ENCODE measurements around the gene GGT6.
"Not testable (repeated sequence)": the region's sequence is repeated elsewhere in the genome, so short reads cannot be mapped to it uniquely, and the experiment has no call there.

Gene GGT6

GRCh38 chr17:4591529-4591928 lies 31.2 kb upstream of the GGT6 start:
- Histone ChIP-seq H3K36me3 (ENCODE audit: control insufficient read depth, insufficient read depth, low read length) (no peaks in the 10 kb centered on the region), H3K27ac (ENCODE audit: low read depth, low read length) (no peak overlapping the region), H3K9ac (ENCODE audit: low read length) (no peak overlapping the region), H3K4me3 (ENCODE audit: low read depth, low read length) (no peak overlapping the region), H3K27me3 (ENCODE audit: control insufficient read depth, insufficient read depth, low read length) (peaks cover 17% of the 10 kb centered on the region), H3K4me1 (ENCODE audit: control insufficient read depth, insufficient read depth, low read length) (peaks cover 19% of the 10 kb centered on the region), H3K9me3 (ENCODE audit: control insufficient read depth, insufficient read depth, low read depth, low read length) (no peaks in the 10 kb centered on the region)

GRCh38 chr17:4590981-4591453 lies 30.6 kb upstream of the GGT6 start:
- Histone ChIP-seq H3K27me3 (ENCODE audit: control insufficient read depth, insufficient read depth, low read length) (peaks cover 22% of the 10 kb centered on the region), H3K4me1 (ENCODE audit: control insufficient read depth, insufficient read depth, low read length) (peaks cover 19% of the 10 kb centered on the region)

GRCh38 chr17:4590042-4590441 lies 29.7 kb upstream of the GGT6 start:
- not testable (repeated sequence) for H3K9ac ChIP-seq (ENCODE audit: low read length); H3K27ac ChIP-seq (ENCODE audit: low read depth, low read length); H3K9me3 ChIP-seq (ENCODE audit: control insufficient read depth, insufficient read depth, low read depth, low read length); H3K36me3 ChIP-seq (ENCODE audit: control insufficient read depth, insufficient read depth, low read length); H3K4me3 ChIP-seq (ENCODE audit: low read depth, low read length)
- Histone ChIP-seq H3K4me1 (ENCODE audit: control insufficient read depth, insufficient read depth, low read length) (peaks cover 22% of the 10 kb centered on the region), H3K27me3 (ENCODE audit: control insufficient read depth, insufficient read depth, low read length) (peaks cover 32% of the 10 kb centered on the region)

More at GRCh38 chr17:4590981-4591453, 30.6 kb upstream of the GGT6 start:
- no peaks in the 10 kb centered on the region for H3K36me3 ChIP-seq (ENCODE audit: control insufficient read depth, insufficient read depth, low read length)
- H3K27ac ChIP-seq (ENCODE audit: low read depth, low read length): no peak overlapping the region
- H3K9ac ChIP-seq (ENCODE audit: low read length): no peak overlapping the region
- H3K9me3 ChIP-seq (ENCODE audit: control insufficient read depth, insufficient read depth, low read depth, low read length): no peaks in the 10 kb centered on the region
- no peak overlapping the region for H3K4me3 ChIP-seq (ENCODE audit: low read depth, low read length)

GRCh38 chr17:4588898-4589625 lies 28.7 kb upstream of the GGT6 start:
- Histone ChIP-seq H3K27me3 (ENCODE audit: control insufficient read depth, insufficient read depth, low read length) (peaks cover 42% of the 10 kb centered on the region), H3K36me3 (ENCODE audit: control insufficient read depth, insufficient read depth, low read length) (no peaks in the 10 kb centered on the region), H3K4me1 (ENCODE audit: control insufficient read depth, insufficient read depth, low read length) (peaks cover 19% of the 10 kb centered on the region), H3K4me3 (ENCODE audit: low read depth, low read length) (no peak overlapping the region), H3K9ac (ENCODE audit: low read length) (no peak overlapping the region), H3K27ac (ENCODE audit: low read depth, low read length) (no peak overlapping the region), H3K9me3 (ENCODE audit: control insufficient read depth, insufficient read depth, low read depth, low read length) (no peaks in the 10 kb centered on the region)

- H3K27me3 ChIP-seq (ENCODE audit: control insufficient read depth, insufficient read depth, low read length): peaks cover 48% of the 10 kb centered on the region
- H3K4me3 ChIP-seq (ENCODE audit: low read depth, low read length): no peak overlapping the region
- peaks cover 25% of the 10 kb centered on the region for H3K4me1 ChIP-seq (ENCODE audit: control insufficient read depth, insufficient read depth, low read length)
- no peaks in the 10 kb centered on the region for H3K36me3 ChIP-seq (ENCODE audit: control insufficient read depth, insufficient read depth, low read length)
- H3K9ac ChIP-seq (ENCODE audit: low read length): no peak overlapping the region
- H3K27ac ChIP-seq (ENCODE audit: low read depth, low read length): no peak overlapping the region
- H3K9me3 ChIP-seq (ENCODE audit: control insufficient read depth, insufficient read depth, low read depth, low read length): no peaks in the 10 kb centered on the region
Measured at GRCh38 chr17:4588391-4588790, 28.0 kb upstream of the GGT6 start.

- peaks cover 54% of the 10 kb centered on the region for H3K27me3 ChIP-seq (ENCODE audit: control insufficient read depth, insufficient read depth, low read length)
- no peaks in the 10 kb centered on the region for H3K9me3 ChIP-seq (ENCODE audit: control insufficient read depth, insufficient read depth, low read depth, low read length)
- peaks cover 31% of the 10 kb centered on the region for H3K4me1 ChIP-seq (ENCODE audit: control insufficient read depth, insufficient read depth, low read length)
- H3K27ac ChIP-seq (ENCODE audit: low read depth, low read length): no peak overlapping the region
- H3K36me3 ChIP-seq (ENCODE audit: control insufficient read depth, insufficient read depth, low read length): no peaks in the 10 kb centered on the region
- no peak overlapping the region for H3K9ac ChIP-seq (ENCODE audit: low read length)
- H3K4me3 ChIP-seq (ENCODE audit: low read depth, low read length): no peak overlapping the region
Measured at GRCh38 chr17:4587803-4588202, 27.4 kb upstream of the GGT6 start.

GRCh38 chr17:4587195-4587594 lies 26.8 kb upstream of the GGT6 start:
- H3K27ac ChIP-seq (ENCODE audit: low read depth, low read length): no peak overlapping the region
- no peaks in the 10 kb centered on the region for H3K36me3 ChIP-seq (ENCODE audit: control insufficient read depth, insufficient read depth, low read length)
- H3K9me3 ChIP-seq (ENCODE audit: control insufficient read depth, insufficient read depth, low read depth, low read length): no peaks in the 10 kb centered on the region
- H3K4me1 ChIP-seq (ENCODE audit: control insufficient read depth, insufficient read depth, low read length): peaks cover 37% of the 10 kb centered on the region
- H3K27me3 ChIP-seq (ENCODE audit: control insufficient read depth, insufficient read depth, low read length): peaks cover 59% of the 10 kb centered on the region
- no peak overlapping the region for H3K9ac ChIP-seq (ENCODE audit: low read length)
- H3K4me3 ChIP-seq (ENCODE audit: low read depth, low read length): no peak overlapping the region

GRCh38 chr17:4586043-4586442 lies 25.7 kb upstream of the GGT6 start:
- peaks cover 40% of the 10 kb centered on the region for H3K4me1 ChIP-seq (ENCODE audit: control insufficient read depth, insufficient read depth, low read length)

GRCh38 chr17:4585638-4585994 lies 25.2 kb upstream of the GGT6 start:
- Histone ChIP-seq H3K36me3 (ENCODE audit: control insufficient read depth, insufficient read depth, low read length) (no peaks in the 10 kb centered on the region), H3K27me3 (ENCODE audit: control insufficient read depth, insufficient read depth, low read length) (peaks cover 63% of the 10 kb centered on the region), H3K27ac (ENCODE audit: low read depth, low read length) (no peak overlapping the region), H3K4me3 (ENCODE audit: low read depth, low read length) (peak overlapping the region; percentile 70), H3K4me1 (ENCODE audit: control insufficient read depth, insufficient read depth, low read length) (peaks cover 40% of the 10 kb centered on the region), H3K9ac (ENCODE audit: low read length) (no peak overlapping the region), H3K9me3 (ENCODE audit: control insufficient read depth, insufficient read depth, low read depth, low read length) (no peaks in the 10 kb centered on the region)

More at GRCh38 chr17:4586043-4586442, 25.7 kb upstream of the GGT6 start:
- Histone ChIP-seq H3K27me3 (ENCODE audit: control insufficient read depth, insufficient read depth, low read length) (peaks cover 64% of the 10 kb centered on the region), H3K9me3 (ENCODE audit: control insufficient read depth, insufficient read depth, low read depth, low read length) (no peaks in the 10 kb centered on the region), H3K4me3 (ENCODE audit: low read depth, low read length) (no peak overlapping the region), H3K9ac (ENCODE audit: low read length) (no peak overlapping the region), H3K27ac (ENCODE audit: low read depth, low read length) (no peak overlapping the region), H3K36me3 (ENCODE audit: control insufficient read depth, insufficient read depth, low read length) (no peaks in the 10 kb centered on the region)

- Histone ChIP-seq H3K27me3 (ENCODE audit: control insufficient read depth, insufficient read depth, low read length) (peaks cover 59% of the 10 kb centered on the region), H3K36me3 (ENCODE audit: control insufficient read depth, insufficient read depth, low read length) (no peaks in the 10 kb centered on the region), H3K9me3 (ENCODE audit: control insufficient read depth, insufficient read depth, low read depth, low read length) (no peaks in the 10 kb centered on the region), H3K4me3 (ENCODE audit: low read depth, low read length) (peak overlapping the region; percentile 70), H3K27ac (ENCODE audit: low read depth, low read length) (no peak overlapping the region), H3K4me1 (ENCODE audit: control insufficient read depth, insufficient read depth, low read length) (peaks cover 40% of the 10 kb centered on the region), H3K9ac (ENCODE audit: low read length) (no peak overlapping the region)
Measured at GRCh38 chr17:4584917-4585637, 24.7 kb upstream of the GGT6 start.
